PC-3 (cell line): Measurements from ENCODE around the gene MESP2.

ENCODE experiments used
- CTCF ChIP-seq: fragments of 300-600 bp; sonication (generic); conservative IDR thresholded peaks from 2 replicates; pipeline ENCODE4 v1.5.1; 2017; ENCODE audit warnings: antibody characterized with exemption, low read depth, mild to moderate bottlenecking, low read length
- EZH2 ChIP-seq: fragments of 300-600 bp; sonication (generic); IDR thresholded peaks from one replicate; pipeline ENCODE4 v1.6.1; 2017; ENCODE audit warnings: antibody characterized with exemption, mild to moderate bottlenecking, low read length; ENCODE audit not compliant: unreplicated experiment
- EZH2phosphoT487 ChIP-seq: fragments of 300-600 bp; sonication (generic); IDR thresholded peaks from 2 replicates; pipeline ENCODE4 v1.6.1; 2018; ENCODE audit warnings: mild to moderate bottlenecking, antibody characterized with exemption, low read length, borderline replicate concordance

GRCh38 chr15:89761009-89761831, 14.9 kb upstream of the MESP2 start:
- no peak; the same call in 1 of the 2 replicates for TF ChIP-seq CTCF
- no peak for TF ChIP-seq EZH2
- no peak for TF ChIP-seq EZH2phosphoT487
